HL-60 (cell line): ENCODE data around the gene GALNT9.

ENCODE experiments used
- DNase-seq, 2 experiments: peaks; one replicate each; pipeline ENCODE4 v3.0.0-alpha.2; 2010 to 2020; ENCODE audit warnings: low read depth in 1 of 2, low spot score in 1 of 2
- H3K27ac ChIP-seq: fragments of 250-450 bp; sonication (Bioruptor Pico); replicated peaks from 2 replicates; pipeline ENCODE4 v1.5.1; 2020; ENCODE audit warnings: mild to moderate bottlenecking, moderate library complexity
- H3K27me3 ChIP-seq: fragments of 250-450 bp; sonication (Bioruptor Pico); 2 replicates; pipeline ENCODE4 v1.5.1; 2021; ENCODE audit warnings: mild to moderate bottlenecking, moderate library complexity; ENCODE audit not compliant: insufficient read depth, poor library complexity, severe bottlenecking
- H3K4me3 ChIP-seq: replicated peaks from 2 replicates; pipeline ENCODE4 v1.5.1; 2011; ENCODE audit warnings: mild to moderate bottlenecking, control low read depth, low read length; ENCODE audit not compliant: insufficient read depth
- GABPA ChIP-seq: IDR thresholded peaks from 2 replicates; pipeline ENCODE4 v1.6.1; 2012; ENCODE audit warnings: low read depth
- POLR2AphosphoS5 ChIP-seq: IDR thresholded peaks from 2 replicates; pipeline ENCODE4 v1.6.1; 2012; ENCODE audit warnings: low read depth
- REST ChIP-seq: IDR thresholded peaks from 2 replicates; pipeline ENCODE4 v1.6.1; 2012; ENCODE audit warnings: low read depth; ENCODE audit not compliant: insufficient replicate concordance
- SPI1 ChIP-seq: IDR thresholded peaks from 2 replicates; pipeline ENCODE4 v1.6.1; 2012; ENCODE audit warnings: low read depth, mild to moderate bottlenecking, borderline replicate concordance
- TF ChIP-seq, protein P1 (sequence below): IDR thresholded peaks from one replicate; pipeline ENCODE4 v1.5.1; 2011; ENCODE audit warnings: low read length, control low read depth, inconsistent platforms; ENCODE audit not compliant: insufficient read depth

Gene GALNT9

GRCh38 chr12:132324841-132325732 is 4.3 kb downstream of the GALNT9 start:
- Histone ChIP-seq H3K4me3 (no peak overlapping the region), H3K27me3 (peaks cover 31% of the 10 kb centered on the region), H3K27ac (no peak overlapping the region)
- DNase-seq = no peak
- TF ChIP-seq REST (no peak), SPI1 (no peak), GABPA (no peak), POLR2AphosphoS5 (no peak)
- TF ChIP-seq, protein P1, sequence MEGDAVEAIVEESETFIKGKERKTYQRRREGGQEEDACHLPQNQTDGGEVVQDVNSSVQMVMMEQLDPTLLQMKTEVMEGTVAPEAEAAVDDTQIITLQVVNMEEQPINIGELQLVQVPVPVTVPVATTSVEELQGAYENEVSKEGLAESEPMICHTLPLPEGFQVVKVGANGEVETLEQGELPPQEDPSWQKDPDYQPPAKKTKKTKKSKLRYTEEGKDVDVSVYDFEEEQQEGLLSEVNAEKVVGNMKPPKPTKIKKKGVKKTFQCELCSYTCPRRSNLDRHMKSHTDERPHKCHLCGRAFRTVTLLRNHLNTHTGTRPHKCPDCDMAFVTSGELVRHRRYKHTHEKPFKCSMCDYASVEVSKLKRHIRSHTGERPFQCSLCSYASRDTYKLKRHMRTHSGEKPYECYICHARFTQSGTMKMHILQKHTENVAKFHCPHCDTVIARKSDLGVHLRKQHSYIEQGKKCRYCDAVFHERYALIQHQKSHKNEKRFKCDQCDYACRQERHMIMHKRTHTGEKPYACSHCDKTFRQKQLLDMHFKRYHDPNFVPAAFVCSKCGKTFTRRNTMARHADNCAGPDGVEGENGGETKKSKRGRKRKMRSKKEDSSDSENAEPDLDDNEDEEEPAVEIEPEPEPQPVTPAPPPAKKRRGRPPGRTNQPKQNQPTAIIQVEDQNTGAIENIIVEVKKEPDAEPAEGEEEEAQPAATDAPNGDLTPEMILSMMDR = no peak

DNA sequence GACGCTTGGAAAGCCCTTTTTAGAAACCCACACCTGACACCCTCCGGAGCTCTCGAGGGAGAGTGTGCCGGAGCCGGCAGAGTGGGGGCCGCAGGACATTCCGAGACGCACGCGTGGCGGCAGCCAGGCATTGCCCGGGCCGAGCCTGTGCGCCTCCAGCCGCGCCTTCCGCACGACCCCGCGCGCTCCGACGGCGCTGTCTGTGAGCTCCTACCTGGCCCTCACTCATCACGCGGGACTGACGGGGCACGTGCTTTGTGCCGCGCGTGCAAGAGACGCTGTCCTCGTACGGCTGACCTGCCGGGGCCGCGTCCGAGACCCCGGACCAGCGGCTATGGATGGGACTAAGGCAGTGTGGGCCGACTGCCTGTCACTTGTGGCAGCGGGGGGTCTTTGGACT is 5.2 kb downstream of the GALNT9 start:
- TF ChIP-seq POLR2AphosphoS5 (no peak), GABPA (no peak), REST (no peak), SPI1 (no peak)
- TF ChIP-seq, protein P1 = no peak
- no peak overlapping the region for H3K4me3 ChIP-seq
- no peak for DNase-seq
- H3K27me3 ChIP-seq = peaks cover 29% of the 10 kb centered on the region
- no peak overlapping the region for H3K27ac ChIP-seq

DNA sequence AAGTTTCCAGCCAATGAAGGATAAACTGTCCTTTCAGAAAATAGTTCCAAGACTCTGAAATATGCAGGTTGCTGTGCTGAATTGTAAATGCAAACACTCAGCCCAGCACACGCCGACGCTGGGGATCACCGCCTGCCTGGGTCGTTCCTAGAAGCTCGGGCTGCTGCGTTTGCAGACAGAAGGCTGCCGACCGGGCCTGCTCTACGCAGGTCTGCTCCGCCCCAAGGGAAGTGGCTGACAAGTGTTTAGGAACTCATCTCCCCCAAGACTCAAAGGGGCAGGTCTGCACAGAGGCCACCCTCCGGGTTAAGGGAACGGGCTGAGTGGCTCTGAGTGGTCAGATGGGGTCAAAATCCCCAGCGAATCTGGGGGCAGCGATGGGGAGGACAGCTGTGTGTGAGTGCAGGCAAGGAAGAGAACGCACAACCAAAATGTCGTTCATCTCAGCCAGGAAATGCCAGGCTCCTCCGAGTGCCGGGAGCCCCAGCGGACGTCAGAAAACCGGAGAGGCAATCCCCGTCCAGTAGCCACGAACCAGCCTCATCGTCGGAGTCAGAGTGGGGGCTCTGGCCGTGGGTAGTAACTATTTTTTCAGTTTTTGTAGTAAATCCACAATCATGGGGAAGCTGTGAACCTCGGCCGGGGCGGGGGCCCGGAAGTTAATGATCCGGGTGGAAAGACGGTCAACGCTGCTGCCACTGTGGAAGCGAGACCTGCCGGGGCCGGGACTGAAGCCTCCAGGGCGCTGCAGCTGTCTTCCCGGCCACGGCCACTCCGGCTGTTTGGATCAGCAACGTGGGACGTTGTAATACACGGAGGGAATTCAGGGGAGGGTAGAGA is 6.0 kb downstream of the GALNT9 start:
- Histone ChIP-seq H3K4me3 (no peak overlapping the region), H3K27me3 (peaks cover 24% of the 10 kb centered on the region), H3K27ac (no peak overlapping the region)
- no peak for DNase-seq
- TF ChIP-seq GABPA = no peak
- no peak for TF ChIP-seq POLR2AphosphoS5
- TF ChIP-seq REST = no peak
